Kidney (tissue), 14 donors: ENCODE results near the gene KANK4. TPM values are rescaled to one million over a fixed set of nuclear protein-coding genes. Genes with fewer than 3 reads are reported as not detected.

Experiments
- DNase-seq, 5 donors: peaks; one replicate each; pipeline ENCODE4 v3.0.0-alpha.2; 2013 to 2020
- FAIRE-seq: peaks from 2 replicates; lab custom pipeline; 2012; peaks lifted over from hg19 to GRCh38; lab: Jason Lieb, UNC
- H3K27ac ChIP-seq, 2 donors: one replicate each; pipeline ENCODE4 v1.7.0; 2013; ENCODE audit warnings: low read depth in 2 of 2, low read length in 2 of 2, inconsistent platforms in 1 of 2
- H3K27me3 ChIP-seq: one replicate; pipeline ENCODE4 v1.7.1; 2013; ENCODE audit warnings: low read length, inconsistent platforms; ENCODE audit not compliant: control insufficient read depth, insufficient read depth
- H3K36me3 ChIP-seq, 3 donors: one replicate each; pipeline versions ENCODE4 v1.7.0 to v1.7.1; 2013; ENCODE audit warnings: low read length in 3 of 3, control low read depth in 1 of 3, inconsistent platforms in 1 of 3; ENCODE audit not compliant: insufficient read depth in 3 of 3, control insufficient read depth in 2 of 3
- H3K4me1 ChIP-seq, 3 donors: one replicate each; pipeline versions ENCODE4 v1.7.0 to v1.7.1; 2013; ENCODE audit warnings: low read length in 3 of 3, inconsistent platforms in 1 of 3, low read depth in 1 of 3; ENCODE audit not compliant: control insufficient read depth in 2 of 3, insufficient read depth in 2 of 3
- H3K4me3 ChIP-seq, 3 donors: one replicate each; pipeline versions ENCODE4 v1.7.0 to v1.8.1; 2013; ENCODE audit warnings: low read length in 3 of 3, control low read depth in 1 of 3, inconsistent platforms in 1 of 3
- H3K9ac ChIP-seq, 3 donors: one replicate each; pipeline versions ENCODE4 v1.7.0 to v1.7.1; 2013; ENCODE audit warnings: low read length in 3 of 3, control low read depth in 1 of 3, inconsistent platforms in 1 of 3
- H3K9me3 ChIP-seq, 3 donors: one replicate each; pipeline versions ENCODE4 v1.7.0 to v1.7.1; 2013; ENCODE audit warnings: low read length in 3 of 3, control low read depth in 1 of 3, inconsistent platforms in 1 of 3; ENCODE audit not compliant: control insufficient read depth in 2 of 3, insufficient read depth in 1 of 3
- intact Hi-C: fragments of 100-400 bp; cut with DNase I; formaldehyde crosslinking; loops from one replicate; pipeline ENCODE4 v1.11.1; 2022
- polyA plus RNA-seq: library from polyadenylated mRNA; stranded (reverse); fragments of 350-450 nt; fragmentation: Illumina TruSeq; extraction: RNeasy Lipid Tissue Mini Kit (QIAGEN cat#74804); gene quantifications from one replicate; pipeline ENCODE4 v1.2.3, GENCODE V29; 2014; ENCODE audit warnings: low read depth, low replicate concordance; ENCODE audit not compliant: insufficient read depth
- total RNA-seq: library from RNA; stranded (reverse); fragmentation: NEBNext Ultra II Directional; extraction: Animal tissue kit (Norgen Biotek cat#: 25700); gene quantifications from one replicate; pipeline ENCODE4 v1.2.1, GENCODE V29; 2021
- TF ChIP-seq, protein P1 (sequence below): IDR thresholded peaks from 3 replicates; pipeline ENCODE4 v1.5.1; 2012; ENCODE audit warnings: mild to moderate bottlenecking, moderate library complexity, borderline replicate concordance; ENCODE audit not compliant: insufficient read depth; ENCODE audit errors: extremely low read depth
- donor health status: control.
- donor health status: control.
- donor health status: control.
- donor health status: control.
- donor health status: control.
- donor health status: DM: yes; HTN: yes; CAD: no.
- donor health status: Normal renal cell carcinoma (clear cell type).

Gene KANK4
- total and polyA plus RNA-seq, 2 donors from 2014 or later = 0.28 to 0.50 TPM

DNA sequence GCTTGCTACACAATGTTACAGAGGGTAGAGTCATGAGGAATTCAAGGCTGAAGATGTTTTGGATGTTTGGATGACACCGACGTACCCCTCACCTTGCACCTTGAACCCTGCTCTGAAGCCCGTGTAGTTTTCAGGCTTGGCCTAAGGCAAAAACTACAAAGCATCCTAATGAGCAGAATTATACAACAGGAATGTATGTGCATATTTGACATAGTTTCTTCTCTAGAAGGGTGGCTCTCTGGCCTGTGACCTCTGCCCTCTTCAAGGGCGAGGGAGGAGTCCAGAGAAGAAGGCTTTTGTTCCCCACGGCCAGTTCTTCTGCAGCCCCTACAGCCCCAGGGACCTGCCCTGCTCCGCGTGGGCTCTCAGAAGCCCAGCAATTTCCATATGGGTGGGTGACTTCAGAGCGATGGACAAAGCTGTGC is 81.3 kb downstream of the KANK4 start:
- intact Hi-C loops = no loop called here
- TF ChIP-seq, protein P1, sequence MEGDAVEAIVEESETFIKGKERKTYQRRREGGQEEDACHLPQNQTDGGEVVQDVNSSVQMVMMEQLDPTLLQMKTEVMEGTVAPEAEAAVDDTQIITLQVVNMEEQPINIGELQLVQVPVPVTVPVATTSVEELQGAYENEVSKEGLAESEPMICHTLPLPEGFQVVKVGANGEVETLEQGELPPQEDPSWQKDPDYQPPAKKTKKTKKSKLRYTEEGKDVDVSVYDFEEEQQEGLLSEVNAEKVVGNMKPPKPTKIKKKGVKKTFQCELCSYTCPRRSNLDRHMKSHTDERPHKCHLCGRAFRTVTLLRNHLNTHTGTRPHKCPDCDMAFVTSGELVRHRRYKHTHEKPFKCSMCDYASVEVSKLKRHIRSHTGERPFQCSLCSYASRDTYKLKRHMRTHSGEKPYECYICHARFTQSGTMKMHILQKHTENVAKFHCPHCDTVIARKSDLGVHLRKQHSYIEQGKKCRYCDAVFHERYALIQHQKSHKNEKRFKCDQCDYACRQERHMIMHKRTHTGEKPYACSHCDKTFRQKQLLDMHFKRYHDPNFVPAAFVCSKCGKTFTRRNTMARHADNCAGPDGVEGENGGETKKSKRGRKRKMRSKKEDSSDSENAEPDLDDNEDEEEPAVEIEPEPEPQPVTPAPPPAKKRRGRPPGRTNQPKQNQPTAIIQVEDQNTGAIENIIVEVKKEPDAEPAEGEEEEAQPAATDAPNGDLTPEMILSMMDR = no peak

DNA sequence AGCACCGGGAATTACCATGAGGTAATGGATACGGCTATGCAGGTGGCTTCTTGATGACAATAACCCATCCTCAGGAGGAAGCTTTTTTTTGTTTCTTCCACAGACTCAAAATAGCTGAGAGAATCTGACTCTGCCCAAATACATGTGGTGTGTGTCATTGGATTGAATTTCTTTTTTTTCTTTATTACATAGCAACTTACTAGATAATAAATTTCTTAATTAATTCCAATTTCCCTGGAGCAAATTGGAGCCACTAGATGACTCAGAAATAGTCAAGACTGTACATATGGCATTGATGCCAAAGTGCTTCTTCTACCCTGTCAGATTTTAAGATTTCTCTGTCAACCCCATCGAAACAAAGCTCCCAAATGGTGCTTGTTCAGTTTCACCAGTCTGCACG is 81.9 kb downstream of the KANK4 start:
- Histone ChIP-seq H3K27ac (no peak overlapping the region), H3K27me3 (no peaks in the 10 kb centered on the region), H3K9ac (no peak overlapping the region), H3K4me3 (no peak overlapping the region), H3K36me3 (no peaks in the 10 kb centered on the region), H3K9me3 (no peaks in the 10 kb centered on the region), H3K4me1 (peaks cover 0 to 2% (median 0%) of the 10 kb centered on the region in 3 donors)
- no peak for DNase-seq
- TF ChIP-seq, protein P1 = no peak
- intact Hi-C loops = no loop called here
- FAIRE-seq = no peak

More for the DNA sequence above, 81.3 kb downstream of the KANK4 start:
- H3K4me3 ChIP-seq = no peak overlapping the region
- H3K4me1 ChIP-seq = peaks cover 0 to 2% (median 0%) of the 10 kb centered on the region in 3 donors
- H3K36me3 ChIP-seq = no peaks in the 10 kb centered on the region
- no peak overlapping the region for H3K9ac ChIP-seq
- H3K27me3 ChIP-seq = no peaks in the 10 kb centered on the region
- FAIRE-seq (no peak), DNase-seq (no peak)
- no peak overlapping the region for H3K27ac ChIP-seq
- no peaks in the 10 kb centered on the region for H3K9me3 ChIP-seq

DNA sequence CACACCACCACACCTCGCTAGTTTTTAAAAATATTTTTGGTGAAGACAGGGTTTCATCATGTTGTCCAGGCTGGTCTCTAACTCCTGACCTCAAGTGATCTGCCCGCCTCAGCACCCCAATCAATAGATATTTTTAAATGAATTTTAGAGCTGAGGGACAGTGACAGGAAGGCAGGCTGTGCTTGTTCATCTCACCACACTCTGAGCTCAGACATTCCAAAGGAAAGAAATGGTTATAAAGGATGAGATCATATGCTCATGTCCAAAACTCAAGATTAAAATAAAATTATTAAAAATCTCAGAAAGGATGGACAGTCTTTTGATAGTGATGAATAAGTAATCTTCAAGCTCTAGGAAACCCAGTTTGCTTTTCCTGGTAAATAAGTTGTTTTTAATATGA is 83.7 kb downstream of the KANK4 start:
- TF ChIP-seq, protein P1 = no peak
- no peak for DNase-seq
- no peaks in the 10 kb centered on the region for H3K36me3 ChIP-seq
- no peak overlapping the region for H3K4me3 ChIP-seq
- no peaks in the 10 kb centered on the region for H3K27me3 ChIP-seq
- no peak overlapping the region for H3K9ac ChIP-seq
- H3K4me1 ChIP-seq = no peaks in the 10 kb centered on the region
- no peaks in the 10 kb centered on the region for H3K9me3 ChIP-seq
- no peak overlapping the region for H3K27ac ChIP-seq
- intact Hi-C loops = no loop called here
- no peak for FAIRE-seq

DNA sequence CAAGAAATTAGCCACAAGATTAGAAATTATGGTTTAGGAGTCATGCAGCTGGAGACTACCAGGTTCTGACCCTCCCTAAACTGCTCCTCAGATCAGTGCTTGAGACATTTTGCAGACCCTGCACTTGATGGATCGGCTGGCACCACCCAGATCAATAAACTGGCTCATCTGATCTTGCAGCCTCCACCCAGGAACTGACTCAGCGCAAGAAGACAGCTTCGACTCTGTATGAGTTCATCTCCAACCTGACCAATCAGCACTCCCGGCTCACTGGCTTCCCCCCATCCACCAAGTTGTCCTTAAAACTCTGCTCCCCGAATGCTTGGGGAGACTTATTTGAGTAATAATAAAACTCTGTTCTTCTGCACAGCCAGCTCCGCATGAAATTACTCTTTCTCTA is 84.5 kb downstream of the KANK4 start:
- TF ChIP-seq, protein P1 = no peak
- H3K36me3 ChIP-seq = no peaks in the 10 kb centered on the region
- H3K9me3 ChIP-seq = no peaks in the 10 kb centered on the region
- DNase-seq (no peak), FAIRE-seq (no peak)
- intact Hi-C loops = no loop called here
- no peak overlapping the region for H3K9ac ChIP-seq
- H3K4me3 ChIP-seq = no peak overlapping the region
- no peaks in the 10 kb centered on the region for H3K4me1 ChIP-seq
- H3K27ac ChIP-seq = no peak overlapping the region
- H3K27me3 ChIP-seq = no peaks in the 10 kb centered on the region
